ENCODE data around the gene VPS51.
"Not testable (repeated sequence)": the region's sequence is repeated elsewhere in the genome, so short reads cannot be mapped to it uniquely, and the experiment has no call there.

The VPS51 gene

DNA sequence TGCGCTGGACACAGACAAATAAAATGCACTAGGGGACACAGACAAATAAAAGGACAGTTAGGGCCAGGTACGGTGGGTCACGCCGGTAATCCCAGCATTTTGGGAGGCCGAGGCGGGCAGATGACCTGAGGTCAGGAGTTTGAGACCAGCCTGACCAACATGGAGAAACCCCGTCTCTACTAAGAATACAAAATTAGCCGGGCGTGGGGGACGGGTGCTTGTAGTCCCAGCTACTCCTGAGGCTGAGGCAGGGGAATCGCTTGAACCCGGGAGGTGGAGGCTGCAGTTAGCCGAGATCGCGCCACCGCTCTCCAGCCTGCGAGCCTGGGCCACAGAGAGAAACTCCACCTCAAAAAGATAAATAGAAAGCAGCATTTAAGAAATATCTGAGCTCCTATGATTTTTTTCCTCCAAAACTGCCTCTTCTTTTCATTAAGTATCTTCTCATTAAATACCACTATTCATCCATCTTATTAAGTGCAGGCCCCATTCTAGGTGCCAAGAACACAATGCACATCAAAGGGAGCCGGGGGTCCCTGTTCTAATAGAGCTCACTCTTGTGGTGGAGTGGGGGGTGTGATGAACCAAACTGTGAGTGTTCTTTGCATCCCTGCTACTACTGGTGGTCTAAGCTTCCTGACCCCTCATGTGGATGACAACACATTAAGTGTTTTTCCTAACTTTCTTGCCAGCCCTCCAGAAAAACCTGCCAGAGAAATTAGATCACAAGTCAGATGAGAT lies 22.3 kb downstream of the VPS51 start:
- Histone ChIP-seq H3K27ac (no peak overlapping the region; a peak in 1 of 22 replicates), H4K20me1 (peaks cover 0 to 65% (median 38%) of the 10 kb centered on the region in 11 experiments; a peak in 16 of 22 replicates), H3K9me3 (replicated peaks in 1 of 11) (no peaks in the 10 kb centered on the region), H3K4me2 (peak overlapping the region in 4 of 11 experiments; percentile 16 to 95 (median 60); a peak in 4 of 22 replicates), H3K4me1 (peaks cover 56 to 81% (median 67%) of the 10 kb centered on the region in 10 experiments), H3K27me3 (no peaks in the 10 kb centered on the region), H3K9ac (peak overlapping the region in 10 of 11 experiments; percentile 43 to 99 (median 94); a peak in 16 of 22 replicates), H3K36me3 (peaks cover 34 to 57% (median 49%) of the 10 kb centered on the region in 11 experiments), H3K4me3 (no peak overlapping the region)
- no peak for TF ChIP-seq Cebpa-rat (IDR thresholded peaks at IDR 0.05)

DNA sequence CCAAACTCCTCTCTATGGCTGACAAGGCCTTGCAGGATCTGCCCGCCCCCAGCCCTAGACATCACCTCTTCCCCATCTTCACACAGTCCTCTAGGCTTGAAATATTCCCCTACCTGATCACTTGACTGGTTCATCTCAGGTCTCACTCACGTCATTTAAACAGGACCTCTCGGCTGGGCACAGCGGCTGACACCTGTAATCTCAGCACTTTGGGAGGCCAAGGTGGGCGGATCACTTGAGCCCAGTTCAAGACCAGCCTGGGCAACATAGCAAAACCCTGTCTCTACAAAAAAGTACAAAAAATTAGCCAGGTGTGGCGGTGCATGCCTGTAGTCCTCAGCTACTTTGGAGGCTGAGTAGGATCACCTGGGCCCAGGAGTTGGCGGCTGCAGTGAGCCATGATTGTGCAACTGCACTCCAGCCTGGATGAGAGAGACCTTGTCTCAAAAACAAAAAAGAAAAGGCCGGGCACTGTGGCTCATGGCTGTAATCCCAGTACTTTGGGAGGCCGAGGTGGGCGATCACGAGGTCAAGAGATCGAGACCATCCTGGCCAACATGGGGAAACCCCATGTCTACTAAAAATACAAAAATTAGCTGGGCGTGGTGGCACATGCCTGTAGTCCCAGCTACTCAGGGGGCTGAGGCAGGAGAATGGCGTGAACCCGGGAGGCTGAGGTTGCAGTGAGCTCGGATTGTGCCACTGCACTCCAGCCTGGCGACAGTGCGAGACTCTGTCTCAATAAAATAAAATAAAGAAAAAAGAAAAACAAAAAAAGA lies 23.1 kb downstream of the VPS51 start:
- H3K27ac ChIP-seq = peak overlapping the region in 2 of 11 experiments; percentile 93 to 96; a peak in 3 of 22 replicates
- peaks cover 34 to 61% (median 51%) of the 10 kb centered on the region in 11 experiments for H3K36me3 ChIP-seq
- peak overlapping the region in 10 of 11 experiments; percentile 7 to 97 (median 94); a peak in 16 of 22 replicates for H3K4me2 ChIP-seq
- peaks cover 0 to 65% (median 38%) of the 10 kb centered on the region in 11 experiments; a peak in 16 of 22 replicates for H4K20me1 ChIP-seq
- TF ChIP-seq Cebpa-rat (IDR thresholded peaks at IDR 0.05) = 0 out of 22 replicates have a peak, but pooled peaks of 3 of the 11 experiments have one; percentile 9 to 23 (median 20)
- H3K27me3 ChIP-seq; H3K9me3 ChIP-seq (replicated peaks in 1 of 11); H3K4me3 ChIP-seq: not testable (repeated sequence)
- H3K4me1 ChIP-seq = peaks cover 55 to 81% (median 66%) of the 10 kb centered on the region in 10 experiments
- peak overlapping the region; percentile 91 to 99 (median 94); a peak in 18 of 22 replicates for H3K9ac ChIP-seq

DNA sequence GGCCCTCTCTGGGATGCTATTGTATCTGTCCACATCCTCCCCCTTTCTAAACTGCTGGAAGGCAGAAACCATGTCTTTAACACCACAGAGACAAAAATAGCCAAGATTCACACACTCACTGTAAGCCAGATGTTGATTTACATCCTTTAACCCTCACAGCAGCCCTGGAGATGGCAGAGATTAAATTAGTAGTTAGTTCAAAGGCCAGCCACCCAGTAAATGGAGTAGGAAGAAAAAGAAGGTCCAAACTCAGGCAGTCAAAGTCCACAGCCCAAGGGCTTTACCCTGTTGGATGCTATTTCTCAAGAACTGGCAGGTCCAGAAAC lies 23.6 kb downstream of the VPS51 start:
- Histone ChIP-seq H3K4me3 (0 out of 20 replicates have a peak overlapping the region, but pooled peaks of 2 of the 10 experiments have one; percentile 86 to 94), H3K4me1 (peaks cover 53 to 81% (median 65%) of the 10 kb centered on the region in 10 experiments), H3K27ac (peak overlapping the region in 4 of 11 experiments; percentile 15 to 96 (median 92); a peak in 4 of 22 replicates), H3K36me3 (peaks cover 39 to 66% (median 57%) of the 10 kb centered on the region in 11 experiments), H3K9ac (peak overlapping the region; percentile 91 to 99 (median 94); a peak in 21 of 22 replicates), H3K27me3 (no peaks in the 10 kb centered on the region), H3K9me3 (replicated peaks in 1 of 11) (no peaks in the 10 kb centered on the region), H3K4me2 (peak overlapping the region; percentile 7 to 97 (median 95); a peak in 21 of 22 replicates), H4K20me1 (peaks cover 0 to 64% (median 38%) of the 10 kb centered on the region in 11 experiments; a peak in 16 of 22 replicates)
- no peak for TF ChIP-seq Cebpa-rat (IDR thresholded peaks at IDR 0.05)

DNA sequence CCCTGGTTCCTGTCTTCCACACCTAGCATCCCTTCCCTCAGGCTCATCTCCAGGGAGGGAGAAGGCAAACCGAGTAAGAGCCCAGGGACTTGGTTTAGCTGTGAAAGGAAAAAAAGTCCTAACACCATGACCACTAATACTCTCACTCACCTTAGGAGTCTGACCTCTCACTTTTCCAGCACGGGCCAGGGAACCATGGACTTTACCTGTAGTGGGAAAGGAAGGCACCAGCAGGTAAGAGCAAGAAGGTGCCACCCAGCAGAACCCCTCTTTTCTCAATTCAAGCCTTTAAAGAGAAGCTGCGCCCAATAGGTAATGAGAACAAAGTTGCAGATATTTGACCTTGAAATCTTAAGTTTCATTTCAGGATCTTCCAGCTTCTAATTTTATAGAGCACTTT lies 24.8 kb downstream of the VPS51 start:
- Histone ChIP-seq H3K27me3 (no peaks in the 10 kb centered on the region), H3K27ac (peak overlapping the region; percentile 85 to 97 (median 93); a peak in 21 of 22 replicates), H3K9me3 (replicated peaks in 1 of 11) (no peaks in the 10 kb centered on the region), H3K9ac (peak overlapping the region; percentile 91 to 99 (median 94)), H3K4me3 (peak overlapping the region; percentile 82 to 99 (median 89)), H3K36me3 (peaks cover 51 to 67% (median 59%) of the 10 kb centered on the region in 11 experiments), H3K4me1 (peaks cover 44 to 72% (median 58%) of the 10 kb centered on the region in 10 experiments), H3K4me2 (peak overlapping the region; percentile 85 to 98 (median 95)), H4K20me1 (peaks cover 0 to 59% (median 32%) of the 10 kb centered on the region in 11 experiments; a peak in 16 of 22 replicates)
- TF ChIP-seq Cebpa-rat (IDR thresholded peaks at IDR 0.05) = no peak

DNA sequence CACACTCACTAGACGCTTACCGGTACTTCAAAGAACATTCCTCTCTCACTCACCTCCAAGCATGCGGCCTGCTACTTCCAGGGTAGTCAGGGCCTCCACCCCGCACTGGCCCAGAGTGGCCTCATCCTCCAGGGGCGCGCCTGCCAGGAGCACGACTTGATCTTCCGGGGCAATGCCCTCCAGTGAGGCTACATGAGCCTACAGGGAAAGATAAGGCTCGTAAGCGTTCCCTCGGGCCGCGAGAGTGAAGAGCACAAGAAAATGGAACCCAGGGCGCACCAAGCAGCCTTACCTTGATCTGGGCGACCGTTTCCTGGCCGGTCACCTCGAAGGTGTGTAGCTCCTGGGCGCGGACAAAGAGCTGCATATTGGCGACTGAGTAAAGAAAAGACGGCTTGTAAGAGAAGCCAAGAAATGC lies 25.4 kb downstream of the VPS51 start:
- peaks cover 38 to 66% (median 51%) of the 10 kb centered on the region in 10 experiments for H3K4me1 ChIP-seq
- peaks cover 0 to 55% (median 31%) of the 10 kb centered on the region in 11 experiments; a peak in 17 of 22 replicates for H4K20me1 ChIP-seq
- TF ChIP-seq Cebpa-rat (IDR thresholded peaks at IDR 0.05) = no peak
- peak overlapping the region; percentile 85 to 98 (median 95) for H3K4me2 ChIP-seq
- H3K36me3 ChIP-seq = peaks cover 56 to 67% (median 60%) of the 10 kb centered on the region in 11 experiments
- H3K27ac ChIP-seq = peak overlapping the region; percentile 85 to 97 (median 93)
- peak overlapping the region; percentile 91 to 99 (median 94) for H3K9ac ChIP-seq
- no peaks in the 10 kb centered on the region for H3K27me3 ChIP-seq
- no peaks in the 10 kb centered on the region for H3K9me3 ChIP-seq (replicated peaks in 1 of 11)
- H3K4me3 ChIP-seq = peak overlapping the region; percentile 82 to 99 (median 89)

DNA sequence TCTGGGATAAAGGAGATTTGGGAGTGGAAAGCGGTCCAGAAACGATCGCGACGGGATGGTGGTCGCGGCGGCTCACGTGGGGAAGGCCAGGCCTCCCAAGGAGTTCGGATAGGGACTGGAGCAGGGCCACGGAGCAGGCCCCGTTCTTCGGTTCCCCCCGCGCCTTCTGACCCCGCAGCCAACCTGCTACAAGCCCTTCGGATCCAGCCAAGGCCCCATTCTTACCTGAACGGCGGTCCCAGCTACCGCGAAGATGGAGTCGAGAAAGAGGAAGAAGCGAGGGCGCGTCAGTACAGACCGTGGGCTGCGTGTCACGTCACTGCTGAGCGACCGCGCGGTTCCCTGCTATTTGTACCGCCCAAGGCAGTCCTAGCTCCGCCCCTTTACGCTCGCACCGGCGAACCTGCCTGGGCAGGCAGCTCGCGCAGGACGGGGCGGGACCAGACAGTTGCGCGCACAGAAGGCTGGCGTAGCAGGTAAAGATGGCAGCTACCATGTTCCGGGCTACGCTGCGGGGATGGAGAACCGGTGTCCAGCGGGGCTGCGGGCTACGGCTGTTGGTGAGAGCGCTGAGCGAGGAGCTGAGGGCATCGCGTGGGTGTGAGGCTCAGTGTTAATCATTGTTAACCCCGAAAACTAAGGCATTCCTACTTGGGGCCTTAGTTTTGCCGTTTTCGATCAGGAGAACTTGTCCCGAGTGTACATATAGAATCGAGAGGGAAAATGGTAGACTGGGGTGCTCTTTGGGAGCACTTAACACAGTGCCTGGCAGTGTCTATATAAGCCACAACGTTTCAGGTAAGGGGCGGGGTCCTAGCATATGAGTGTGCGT lies 26.1 kb downstream of the VPS51 start, which contains the start of the genes FAU and MRPL49:
TSS of gene FAU (minus strand) at position 270 of the 832 bp plus-strand sequence. CDS start 321 bp downstream, outside the sequence.
TSS of gene MRPL49 (plus strand) at position 457 of the 832 bp plus-strand sequence. CDS start at position 483, 26 bp downstream.
- Histone ChIP-seq H3K4me3 (peak within 1 kb of the TSS; percentile 82 to 99 (median 89)), H3K4me2 (peak within 1 kb of the TSS; percentile 85 to 98 (median 95)), H3K27ac (peak within 1 kb of the TSS; percentile 85 to 97 (median 93)), H3K4me1 (peaks cover 32 to 60% (median 46%) of the 10 kb centered on the region in 10 experiments), H3K36me3 (peaks cover 62 to 71% (median 66%) of the 10 kb centered on the region in 11 experiments), H3K9me3 (replicated peaks in 1 of 11) (no peaks in the 10 kb centered on the region), H3K27me3 (no peaks in the 10 kb centered on the region), H4K20me1 (peaks cover 0 to 56% (median 32%) of the 10 kb centered on the region in 11 experiments; a peak in 17 of 22 replicates), H3K9ac (peak within 1 kb of the TSS; percentile 91 to 99 (median 94))
- no peak for TF ChIP-seq Cebpa-rat (IDR thresholded peaks at IDR 0.05)

DNA sequence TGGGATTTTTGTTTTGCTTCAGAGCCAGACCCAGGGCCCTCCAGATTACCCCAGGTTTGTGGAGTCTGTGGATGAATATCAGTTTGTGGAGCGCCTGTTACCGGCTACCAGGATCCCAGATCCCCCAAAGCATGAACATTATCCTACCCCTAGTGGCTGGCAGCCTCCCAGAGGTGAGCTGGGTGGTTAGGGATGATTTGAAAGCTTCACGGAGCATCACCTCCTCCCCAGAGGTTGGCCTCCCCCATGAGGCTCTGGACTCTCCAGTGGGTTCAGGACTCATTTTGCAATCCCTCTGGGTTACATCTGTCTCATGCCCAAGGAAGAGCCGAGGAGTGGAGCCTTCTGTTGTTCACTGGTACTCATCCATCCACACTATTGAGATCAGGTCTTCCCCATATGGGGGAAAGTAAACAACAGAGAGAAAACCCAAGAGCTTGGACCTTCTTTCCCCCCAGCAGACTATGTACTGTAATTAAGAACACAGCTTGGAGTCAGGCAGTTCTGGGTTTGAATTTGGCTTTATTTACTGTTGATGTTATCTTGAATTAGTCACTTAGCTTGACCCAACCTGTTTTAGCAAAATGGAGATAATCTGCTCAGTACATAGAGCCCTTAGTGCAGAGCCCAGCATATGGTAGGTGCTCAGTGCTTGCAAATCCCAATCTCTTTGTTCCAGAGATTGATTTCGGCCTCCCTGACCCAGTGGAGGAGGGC lies 28.6 kb downstream of the VPS51 start:
- peaks cover 29 to 50% (median 38%) of the 10 kb centered on the region in 10 experiments for H3K4me1 ChIP-seq
- H3K9ac ChIP-seq = peak overlapping the region in 5 of 11 experiments; percentile 5 to 25 (median 20); a peak in 2 of 22 replicates
- H3K4me3 ChIP-seq = no peak overlapping the region
- peak overlapping the region in 4 of 11 experiments; percentile 3 to 86 (median 40); a peak in 5 of 22 replicates for H3K4me2 ChIP-seq
- no peak for TF ChIP-seq Cebpa-rat (IDR thresholded peaks at IDR 0.05)
- H3K27ac ChIP-seq = no peak overlapping the region
- H3K27me3 ChIP-seq = no peaks in the 10 kb centered on the region
- H3K9me3 ChIP-seq (replicated peaks in 1 of 11) = no peaks in the 10 kb centered on the region
- peaks cover 68 to 78% (median 73%) of the 10 kb centered on the region in 11 experiments for H3K36me3 ChIP-seq
- H4K20me1 ChIP-seq = peaks cover 2 to 61% (median 33%) of the 10 kb centered on the region in 11 experiments; a peak in 19 of 22 replicates
